Activated CD8-positive, alpha-beta T cell treated with anti-CD3 and anti-CD28 coated beads, Interleukin-2, amount 10 ng/mL, durations not matched to agents 7 days and 5 days (primary cell): ENCODE data around the gene LRCH1. TPM values are rescaled to one million over a fixed set of nuclear protein-coding genes. Genes with fewer than 3 reads are reported as not detected.

ENCODE experiments used
- ATAC-seq: fragments of 150-1000 bp; cut with Tn5 transposase; one replicate; pipeline ENCODE4 v1.10.0; 2021; ENCODE audit warnings: moderate library complexity
- CTCF ChIA-PET: fragments of 350-600 bp; sonication (Branson Sonifier 250); formaldehyde crosslinking; loops from one replicate; lab custom pipeline; 2021; ENCODE audit warnings: antibody characterized with exemption; lab: Charles Lee
- POLR2A ChIA-PET: fragments of 350-600 bp; sonication (Branson Sonifier 250); formaldehyde crosslinking; loops from one replicate; lab custom pipeline; 2021; ENCODE audit warnings: antibody characterized with exemption; lab: Charles Lee
- DNase-seq: peaks from one replicate; pipeline ENCODE4 v3.0.0-alpha.2; 2020
- H3K27ac Mint-ChIP-seq: one replicate; pipeline ENCODE4 v1.8.0; 2021; ENCODE audit warnings: mild to moderate bottlenecking, mixed read lengths
- H3K27me3 Mint-ChIP-seq: one replicate; pipeline ENCODE4 v1.8.0; 2021; ENCODE audit warnings: low read depth, mixed read lengths
- H3K36me3 Mint-ChIP-seq: one replicate; pipeline ENCODE4 v1.8.0; 2021; ENCODE audit warnings: low read depth, mixed read lengths
- H3K4me1 Mint-ChIP-seq: one replicate; pipeline ENCODE4 v1.8.0; 2021; ENCODE audit warnings: low read depth, mixed read lengths
- H3K4me3 Mint-ChIP-seq: one replicate; pipeline ENCODE4 v1.8.0; 2021; ENCODE audit warnings: mild to moderate bottlenecking, mixed read lengths
- H3K9me3 Mint-ChIP-seq: one replicate; pipeline ENCODE4 v1.8.0; 2022; ENCODE audit warnings: mixed read lengths; ENCODE audit not compliant: insufficient read depth
- total RNA-seq, 2 experiments: library from RNA; stranded (reverse); gene quantifications; one replicate each; pipeline ENCODE4 v1.2.3, GENCODE V29; 2021

The LRCH1 gene
- total RNA-seq, 2 experiments from 2014 or later = 15.3 to 18.0 TPM

GRCh38 chr13:46521921-46522747 lies 30.8 kb upstream of the LRCH1 start:
- no peaks in the 10 kb centered on the region for H3K4me1 Mint-ChIP-seq
- no peak overlapping the region for H3K4me3 Mint-ChIP-seq
- DNase-seq (no peak), ATAC-seq (no peak)
- H3K9me3 Mint-ChIP-seq = no peaks in the 10 kb centered on the region
- peaks cover 20% of the 10 kb centered on the region for H3K27me3 Mint-ChIP-seq
- H3K27ac Mint-ChIP-seq = no peak overlapping the region
- H3K36me3 Mint-ChIP-seq = no peaks in the 10 kb centered on the region
- CTCF ChIA-PET = interaction anchor here (1.4 kb wide), 1 partner anchor 30 kb away, joined by 4 read pairs; no protein-coding TSS in a partner anchor
- POLR2A ChIA-PET = no interaction called here

- ATAC-seq = no peak
- POLR2A ChIA-PET = no interaction called here
- CTCF ChIA-PET = interaction anchor here (0.9 to 1.4 kb wide), 2 partner anchors 21 to 29 kb away, joined by 3 to 4 read pairs; no protein-coding TSS in a partner anchor
These were observed 30.3 kb upstream of the LRCH1 start for GRCh38 chr13:46522748-46523030.

DNA sequence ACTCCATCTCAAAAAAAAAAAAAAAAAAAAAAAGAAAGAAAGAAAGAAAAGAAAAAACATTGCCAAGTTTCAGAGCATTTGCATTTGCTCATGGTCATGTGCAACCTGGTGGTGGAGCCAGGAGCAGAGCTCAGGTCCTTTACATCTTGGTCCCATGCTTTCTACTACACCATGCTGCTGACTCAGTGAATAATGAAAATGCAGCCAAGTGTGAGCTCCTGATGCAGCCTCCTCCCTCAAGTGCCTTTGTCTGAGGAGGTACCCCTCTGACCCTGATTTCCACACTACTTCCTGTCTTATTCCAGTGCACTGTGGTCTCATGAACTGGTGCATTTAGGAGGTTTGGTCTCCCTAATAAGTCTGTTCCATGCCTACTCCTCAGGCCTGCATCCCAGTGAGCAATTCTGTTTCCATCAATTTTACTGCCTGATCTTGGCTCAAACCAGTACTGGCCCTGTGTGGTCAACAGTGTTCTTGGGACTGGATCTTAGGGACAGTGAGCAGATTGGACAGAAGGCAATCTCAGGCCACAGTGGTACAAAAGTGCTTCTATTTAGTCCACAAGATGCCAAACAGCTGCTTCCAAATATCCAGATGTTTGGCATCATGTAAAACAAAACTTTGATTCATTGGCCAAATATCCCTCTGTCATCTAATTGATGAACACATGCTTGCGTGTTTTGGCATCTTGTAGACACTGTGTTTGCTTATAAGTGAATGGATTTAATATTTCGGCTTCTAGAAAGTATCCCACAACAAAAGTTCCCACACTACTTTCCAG lies 28.8 kb upstream of the LRCH1 start:
- peaks cover 23% of the 10 kb centered on the region for H3K27me3 Mint-ChIP-seq
- no peak overlapping the region for H3K4me3 Mint-ChIP-seq
- H3K36me3 Mint-ChIP-seq = no peaks in the 10 kb centered on the region
- ATAC-seq = no peak
- no peak overlapping the region for H3K27ac Mint-ChIP-seq
- no peaks in the 10 kb centered on the region for H3K9me3 Mint-ChIP-seq
- ChIA-PET CTCF (interaction anchor here (1.3 to 1.5 kb wide), 2 partner anchors 10 to 196 kb away, joined by 3 to 5 read pairs; no protein-coding TSS in a partner anchor), POLR2A (no interaction called here)
- DNase-seq = no peak
- H3K4me1 Mint-ChIP-seq = no peaks in the 10 kb centered on the region

More at GRCh38 chr13:46522748-46523030, 30.3 kb upstream of the LRCH1 start:
- Mint-ChIP-seq H3K27ac (no peak overlapping the region), H3K9me3 (no peaks in the 10 kb centered on the region), H3K4me3 (no peak overlapping the region), H3K36me3 (no peaks in the 10 kb centered on the region), H3K4me1 (no peaks in the 10 kb centered on the region), H3K27me3 (peaks cover 20% of the 10 kb centered on the region)
- DNase-seq = no peak

DNA sequence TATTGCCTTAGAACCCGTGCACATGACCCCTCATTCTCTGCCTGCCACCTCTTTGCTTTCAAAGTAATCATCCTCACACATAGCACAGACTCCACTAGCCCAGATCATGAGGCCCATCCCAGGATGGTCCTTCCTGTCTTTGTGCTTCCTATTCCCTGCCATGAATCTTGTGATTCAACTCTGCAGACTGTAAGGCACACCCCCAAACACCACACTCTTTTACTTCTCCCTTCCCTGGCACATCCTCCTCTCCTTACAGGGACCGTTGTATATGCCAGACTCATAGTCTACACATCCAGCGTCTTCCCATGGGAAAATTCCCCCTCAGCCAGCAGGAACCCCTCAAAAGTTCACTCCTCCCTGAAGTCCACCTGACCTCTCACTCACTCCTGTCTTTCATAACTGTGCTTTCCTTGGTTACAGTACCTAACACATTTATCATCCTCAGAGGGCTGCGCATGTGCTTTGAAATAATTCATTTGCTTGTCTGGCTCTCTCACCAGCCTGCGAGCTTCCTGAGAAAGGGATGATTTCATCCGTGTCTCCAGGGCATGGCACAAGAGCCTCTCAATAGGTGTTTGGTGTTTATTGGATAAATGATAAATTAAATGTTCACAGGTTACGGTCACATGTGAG lies 26.8 kb upstream of the LRCH1 start:
- DNase-seq (no peak), ATAC-seq (no peak)
- Mint-ChIP-seq H3K4me1 (no peaks in the 10 kb centered on the region), H3K27ac (no peak overlapping the region), H3K9me3 (no peaks in the 10 kb centered on the region), H3K27me3 (peaks cover 31% of the 10 kb centered on the region), H3K4me3 (no peak overlapping the region), H3K36me3 (no peaks in the 10 kb centered on the region)
- ChIA-PET CTCF (interaction anchor here (0.9 to 1.8 kb wide), 2 partner anchors 12 to 26 kb away, joined by 3 to 9 read pairs; no protein-coding TSS in a partner anchor), POLR2A (no interaction called here)

DNA sequence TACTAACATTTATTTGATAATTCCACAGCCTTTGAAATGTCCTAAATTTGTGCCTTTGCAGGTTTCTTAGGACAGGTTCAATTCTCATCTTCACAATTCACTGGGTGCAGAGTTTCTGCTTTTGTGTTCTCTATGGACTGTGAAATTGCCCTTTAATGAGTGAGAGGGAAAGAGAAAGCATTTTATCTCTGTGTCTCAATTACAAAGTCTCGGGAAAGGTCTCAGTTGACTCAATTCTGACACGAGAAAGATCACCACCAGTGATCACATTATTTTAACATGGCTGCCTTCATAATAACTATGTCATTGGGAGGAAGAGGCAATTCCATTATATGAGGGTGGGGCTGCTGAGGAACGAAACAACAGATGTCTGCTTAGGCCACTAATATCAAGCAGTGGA lies 26.2 kb upstream of the LRCH1 start:
- DNase-seq (no peak), ATAC-seq (no peak)
- ChIA-PET CTCF (no interaction called here), POLR2A (no interaction called here)
- no peak overlapping the region for H3K4me3 Mint-ChIP-seq
- H3K27ac Mint-ChIP-seq = no peak overlapping the region
- H3K27me3 Mint-ChIP-seq = peaks cover 31% of the 10 kb centered on the region
- peaks cover 2% of the 10 kb centered on the region for H3K4me1 Mint-ChIP-seq
- H3K36me3 Mint-ChIP-seq = no peaks in the 10 kb centered on the region
- no peaks in the 10 kb centered on the region for H3K9me3 Mint-ChIP-seq

DNA sequence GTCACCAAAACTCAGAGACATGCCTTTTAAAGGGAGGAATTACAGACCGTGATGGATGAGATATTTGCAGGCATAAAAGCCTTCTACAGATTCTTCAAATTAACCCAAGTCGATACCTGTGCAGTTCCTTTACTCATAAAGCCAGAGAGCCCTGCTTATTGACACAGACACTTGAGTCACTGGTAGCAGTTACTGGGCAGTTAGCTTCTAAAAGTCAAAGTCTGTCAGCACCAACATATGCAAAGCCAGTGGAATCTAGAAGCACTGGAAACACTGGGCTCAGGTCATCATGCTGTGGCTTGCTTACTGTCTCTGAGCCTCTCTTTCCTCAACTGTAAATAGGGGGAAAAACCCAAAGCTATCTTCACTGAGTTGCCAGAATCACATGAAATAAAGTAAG lies 25.7 kb upstream of the LRCH1 start:
- DNase-seq = no peak
- POLR2A ChIA-PET = no interaction called here
- CTCF ChIA-PET = no interaction called here
- H3K36me3 Mint-ChIP-seq = no peaks in the 10 kb centered on the region
- no peaks in the 10 kb centered on the region for H3K9me3 Mint-ChIP-seq
- no peak overlapping the region for H3K27ac Mint-ChIP-seq
- H3K4me3 Mint-ChIP-seq = no peak overlapping the region
- peaks cover 28% of the 10 kb centered on the region for H3K27me3 Mint-ChIP-seq
- H3K4me1 Mint-ChIP-seq = peaks cover 2% of the 10 kb centered on the region
- ATAC-seq = no peak

DNA sequence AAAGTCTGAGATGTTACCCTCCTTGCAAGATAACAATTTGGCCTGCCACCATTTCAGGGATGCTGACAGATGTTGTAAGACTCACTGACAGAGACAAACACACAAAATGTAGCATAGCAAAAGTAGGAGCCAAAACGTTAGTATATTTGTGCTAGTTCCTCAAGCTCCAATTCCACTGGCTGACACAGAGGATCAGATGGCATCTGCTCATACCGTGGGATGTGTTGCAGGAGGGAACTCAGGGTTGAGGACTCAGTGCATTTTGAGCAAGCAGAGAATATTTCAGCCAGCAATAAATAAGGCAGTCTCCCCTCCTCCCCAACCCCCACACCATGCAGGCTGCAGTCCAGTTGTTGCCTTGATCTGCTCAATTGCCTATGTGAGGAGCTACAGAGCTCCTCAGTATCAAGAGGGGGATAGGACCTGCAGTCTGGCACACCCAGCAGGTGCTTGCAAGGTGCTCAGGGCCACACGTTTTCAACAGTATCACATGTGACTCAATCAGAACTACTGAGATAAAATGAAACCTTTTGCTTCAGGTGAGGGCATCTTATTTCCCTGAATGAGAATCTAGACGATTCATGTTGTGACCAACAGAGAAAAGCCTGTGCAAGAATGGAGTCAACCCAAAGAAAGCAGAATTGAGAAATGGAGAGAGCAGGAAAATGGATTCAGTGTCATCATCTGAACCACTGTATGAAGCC lies 23.6 kb upstream of the LRCH1 start:
- ChIA-PET CTCF (interaction anchor here (0.5 to 1.6 kb wide), 2 partner anchors 12 to 23 kb away, joined by 3 to 4 read pairs; no protein-coding TSS in a partner anchor), POLR2A (no interaction called here)
- H3K27me3 Mint-ChIP-seq = peaks cover 28% of the 10 kb centered on the region
- peaks cover 2% of the 10 kb centered on the region for H3K4me1 Mint-ChIP-seq
- H3K4me3 Mint-ChIP-seq = no peak overlapping the region
- DNase-seq (no peak), ATAC-seq (no peak)
- H3K27ac Mint-ChIP-seq = no peak overlapping the region
- no peaks in the 10 kb centered on the region for H3K36me3 Mint-ChIP-seq
- H3K9me3 Mint-ChIP-seq = no peaks in the 10 kb centered on the region

DNA sequence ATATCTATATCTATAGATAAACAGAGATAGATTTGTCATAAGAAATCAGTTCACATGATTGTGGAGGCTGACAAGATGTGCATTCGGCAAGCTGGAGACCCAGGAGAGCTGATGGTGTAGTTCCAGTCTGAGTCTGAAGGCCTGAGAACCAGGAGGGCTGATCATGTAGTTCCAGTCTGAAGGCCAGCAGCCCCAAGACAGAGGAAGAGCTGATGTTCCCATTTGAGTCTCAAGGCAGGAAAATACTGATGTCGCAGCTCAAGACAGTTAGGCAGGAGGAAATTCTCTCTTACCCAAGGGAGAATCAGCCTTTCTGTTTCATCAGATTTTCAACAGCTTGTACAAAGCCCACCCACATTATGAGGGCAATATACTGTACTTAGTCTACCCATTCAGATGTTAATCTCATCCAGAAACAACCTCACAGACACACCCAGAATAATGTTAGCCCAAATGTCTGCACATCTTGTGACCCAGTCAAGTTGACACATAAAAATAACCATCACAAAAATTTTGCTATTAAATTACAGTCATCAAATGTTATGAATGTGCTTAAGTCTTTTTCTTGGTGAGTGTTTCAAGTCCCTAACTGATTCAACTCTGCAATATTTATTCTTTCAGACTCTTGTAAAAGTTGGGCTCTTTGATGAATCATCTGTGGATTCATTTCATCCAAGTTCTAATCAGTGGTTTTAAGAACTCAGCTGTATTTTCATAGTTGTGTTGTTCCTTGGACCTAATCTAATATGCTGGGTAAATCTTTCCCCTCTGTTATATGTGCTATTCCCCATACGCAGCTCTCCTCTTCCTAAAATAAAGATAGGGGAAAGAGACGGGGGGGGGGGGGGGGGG lies 22.7 kb upstream of the LRCH1 start:
- Mint-ChIP-seq H3K4me1 (peaks cover 2% of the 10 kb centered on the region), H3K27me3 (peaks cover 26% of the 10 kb centered on the region), H3K36me3 (no peaks in the 10 kb centered on the region), H3K4me3 (no peak overlapping the region), H3K27ac (no peak overlapping the region), H3K9me3 (no peaks in the 10 kb centered on the region)
- ChIA-PET POLR2A (no interaction called here), CTCF (interaction anchor here (1.4 to 2.1 kb wide), 3 partner anchors 11 to 25 kb away, joined by 4 read pairs; no protein-coding TSS in a partner anchor)
- ATAC-seq = no peak
- no peak for DNase-seq

DNA sequence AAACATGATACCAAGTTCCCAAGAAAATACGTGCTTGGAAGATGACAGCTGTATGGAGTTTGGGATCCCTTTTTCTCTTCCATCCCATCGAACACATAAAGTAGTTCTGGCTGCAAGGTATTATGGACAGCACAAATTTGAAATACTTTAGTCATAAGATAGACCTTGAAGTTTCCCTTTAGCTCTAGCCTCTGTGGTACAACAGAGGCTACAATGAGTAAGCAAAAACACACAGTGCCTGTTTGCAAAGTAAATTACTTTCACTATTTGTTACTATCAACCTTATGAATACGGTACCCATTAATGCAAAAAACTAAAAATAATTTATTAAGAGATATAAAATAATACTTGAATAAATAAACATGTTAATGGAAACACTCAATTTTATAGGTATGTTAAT lies 21.0 kb upstream of the LRCH1 start:
- no peak overlapping the region for H3K27ac Mint-ChIP-seq
- POLR2A ChIA-PET = no interaction called here
- DNase-seq = no peak
- H3K9me3 Mint-ChIP-seq = no peaks in the 10 kb centered on the region
- H3K27me3 Mint-ChIP-seq = peaks cover 16% of the 10 kb centered on the region
- ATAC-seq = no peak
- H3K4me1 Mint-ChIP-seq = peaks cover 2% of the 10 kb centered on the region
- CTCF ChIA-PET = interaction anchor here (2.1 kb wide), 1 partner anchor 20 kb away, joined by 4 read pairs; no protein-coding TSS in a partner anchor
- H3K36me3 Mint-ChIP-seq = no peaks in the 10 kb centered on the region
- H3K4me3 Mint-ChIP-seq = no peak overlapping the region

GRCh38 chr13:46535002-46535401 lies 18.0 kb upstream of the LRCH1 start:
- no peak overlapping the region for H3K27ac Mint-ChIP-seq
- H3K27me3 Mint-ChIP-seq = peaks cover 7% of the 10 kb centered on the region
- H3K4me1 Mint-ChIP-seq = peaks cover 2% of the 10 kb centered on the region
- no peak for ATAC-seq
- DNase-seq = no peak
- POLR2A ChIA-PET = no interaction called here
- no peaks in the 10 kb centered on the region for H3K36me3 Mint-ChIP-seq
- no peak overlapping the region for H3K4me3 Mint-ChIP-seq
- H3K9me3 Mint-ChIP-seq = no peaks in the 10 kb centered on the region
- CTCF ChIA-PET = interaction anchor here (1.3 to 1.7 kb wide), 2 partner anchors 17 kb away, joined by 3 to 10 read pairs; no protein-coding TSS in a partner anchor
